PC-9 (cell line): ENCODE data around the gene COPZ1. TPM values are rescaled to one million over a fixed set of nuclear protein-coding genes. Genes with fewer than 3 reads are reported as not detected.
A peak's percentile ranks its signal among the peaks of the same experiment; 100 is the strongest.

Experiments
- BruUV-seq: library from RNA; stranded (reverse); fragments of 400-500 nt; replicated peaks from 2 replicates; lab custom pipeline; 2021; lab: Mats Ljungman, UMichigan
- CTCF ChIA-PET: fragments of 300-600 bp; sonication (Branson Sonifier 250); formaldehyde crosslinking; loops from one replicate; lab custom pipeline; 2022; ENCODE audit warnings: antibody characterized with exemption; lab: Charles Lee
- POLR2A ChIA-PET: fragments of 300-600 bp; sonication (Branson Sonifier 250); formaldehyde crosslinking; loops from one replicate; lab custom pipeline; 2022; ENCODE audit warnings: antibody characterized with exemption; ENCODE audit not compliant: unreplicated experiment; lab: Charles Lee
- DNase-seq, 2 experiments: peaks; one replicate each; pipeline versions ENCODE4 v3.0.0 to v3.0.0-alpha.2; 2015 to 2022; ENCODE audit warnings: mixed read lengths in 1 of 2
- H2AFZ ChIP-seq: fragments of 200-600 bp; sonication (generic); 2 replicates; pipeline ENCODE4 v1.8.1; 2017; ENCODE audit warnings: antibody characterized with exemption
- H3F3A ChIP-seq: fragments of 200-600 bp; sonication (generic); 2 replicates; pipeline ENCODE4 v1.8.1; 2017; ENCODE audit warnings: antibody characterized with exemption, mild to moderate bottlenecking, low read depth; ENCODE audit not compliant: insufficient read depth
- H3K27ac ChIP-seq: fragments of 200-600 bp; sonication (generic); 2 replicates; pipeline ENCODE4 v1.6.1; 2016; ENCODE audit warnings: mixed run types
- H3K27me3 ChIP-seq: fragments of 200-600 bp; sonication (generic); 2 replicates; pipeline ENCODE4 v1.6.1; 2016; ENCODE audit warnings: low read depth, mixed run types; ENCODE audit not compliant: insufficient read depth
- H3K36me3 ChIP-seq: fragments of 200-600 bp; sonication (generic); 2 replicates; pipeline ENCODE4 v1.6.1; 2016; ENCODE audit warnings: low read depth, mixed run types
- H3K4me1 ChIP-seq: fragments of 200-600 bp; sonication (generic); replicated peaks from 2 replicates; pipeline ENCODE4 v1.6.1; 2016; ENCODE audit warnings: mixed run types; ENCODE audit not compliant: insufficient read depth
- H3K4me2 ChIP-seq: fragments of 200-600 bp; sonication (generic); 2 replicates; pipeline ENCODE4 v1.6.1; 2017; ENCODE audit warnings: mixed run types
- H3K4me3 ChIP-seq: fragments of 200-600 bp; sonication (generic); 2 replicates; pipeline ENCODE4 v1.6.1; 2016; ENCODE audit warnings: mixed run types
- H3K79me2 ChIP-seq: fragments of 200-600 bp; sonication (generic); 2 replicates; pipeline ENCODE4 v1.6.1; 2017; ENCODE audit warnings: low read depth, mixed run types
- H3K9me2 ChIP-seq: fragments of 200-600 bp; sonication (generic); 2 replicates; pipeline ENCODE4 v1.8.1; 2017; ENCODE audit warnings: mild to moderate bottlenecking; ENCODE audit not compliant: insufficient read depth
- H3K9me3 ChIP-seq: fragments of 200-600 bp; sonication (generic); 2 replicates; pipeline ENCODE4 v1.8.1; 2016; ENCODE audit warnings: low read depth; ENCODE audit not compliant: insufficient read depth
- H4K20me1 ChIP-seq: fragments of 200-600 bp; sonication (generic); 2 replicates; pipeline ENCODE4 v1.8.1; 2017; ENCODE audit not compliant: insufficient read depth
- CTCF ChIP-seq: fragments of 200-600 bp; sonication (generic); conservative IDR thresholded peaks from 2 replicates; pipeline ENCODE4 v1.6.1; 2017; ENCODE audit warnings: mixed run types, antibody characterized with exemption, mild to moderate bottlenecking, moderate library complexity
- EZH2 ChIP-seq: fragments of 200-600 bp; sonication (generic); IDR thresholded peaks from 2 replicates; pipeline ENCODE4 v1.8.0; 2017; ENCODE audit warnings: antibody characterized with exemption, low read depth
- intact Hi-C: fragments of 100-400 bp; cut with micrococcal nuclease; formaldehyde crosslinking; loops from one replicate; pipeline ENCODE4 v1.10.0; 2022; ENCODE audit not compliant: unreplicated experiment
- total RNA-seq: library from RNA; stranded (reverse); gene quantifications from 2 replicates; pipeline ENCODE4 v1.2.3, GENCODE V29; 2021

The COPZ1 gene
- total RNA-seq, 1 experiment from 2014 or later = 232 TPM

GRCh38 chr12:54389607-54390175, 64.8 kb downstream of the COPZ1 start:
- no peaks in the 10 kb centered on the region; the same call in 1 of the 2 replicates for H4K20me1 ChIP-seq
- TF ChIP-seq CTCF = no peak
- no peak for TF ChIP-seq EZH2
- no peak overlapping the region for H2AFZ ChIP-seq
- no peak overlapping the region for H3K4me2 ChIP-seq
- H3K4me1 ChIP-seq = peaks cover 45% of the 10 kb centered on the region
- H3K9me3 ChIP-seq = no peaks in the 10 kb centered on the region
- no peak overlapping the region for H3K27ac ChIP-seq
- no peaks in the 10 kb centered on the region for H3K27me3 ChIP-seq
- no peak for DNase-seq
- H3K9me2 ChIP-seq = no peaks in the 10 kb centered on the region
- BruUV-seq = TSS peak; percentile 17
- ChIA-PET POLR2A (no interaction called here), CTCF (no interaction called here)
- no peaks in the 10 kb centered on the region for H3K79me2 ChIP-seq
- intact Hi-C loops = no loop called here
- no peak overlapping the region for H3K4me3 ChIP-seq
- peaks cover 27% of the 10 kb centered on the region for H3F3A ChIP-seq
- no peaks in the 10 kb centered on the region for H3K36me3 ChIP-seq

GRCh38 chr12:54390176-54390667, 65.3 kb downstream of the COPZ1 start:
- BruUV-seq = no TSS peak
- CTCF ChIA-PET = no interaction called here

More at GRCh38 chr12:54390176-54390667, 65.3 kb downstream of the COPZ1 start:
- Histone ChIP-seq H3K9me2 (no peaks in the 10 kb centered on the region), H3K27me3 (no peaks in the 10 kb centered on the region), H3K36me3 (no peaks in the 10 kb centered on the region), H3K9me3 (no peaks in the 10 kb centered on the region), H2AFZ (no peak overlapping the region), H3K4me3 (no peak overlapping the region), H3K79me2 (no peaks in the 10 kb centered on the region), H3F3A (peaks cover 27% of the 10 kb centered on the region), H3K4me2 (no peak overlapping the region), H4K20me1 (no peaks in the 10 kb centered on the region; the same call in 1 of the 2 replicates), H3K4me1 (peaks cover 39% of the 10 kb centered on the region), H3K27ac (no peak overlapping the region)
- POLR2A ChIA-PET = interaction anchor here (0.6 kb wide), 1 partner anchor 258 kb away, joined by 3 read pairs; no protein-coding TSS in a partner anchor
- intact Hi-C loops = no loop called here
- TF ChIP-seq CTCF = no peak
- TF ChIP-seq EZH2 = no peak
- no peak for DNase-seq
